ENCODE results near the gene LCN12.

- TF ChIP-seq POLR2A (IDR thresholded peaks at IDR 0.05) (no peak), CTCF (IDR thresholded peaks at IDR 0.05) (no peak)
Measured at GRCh38 chr9:136951541-136952320, at the start of gene LCN12.

Measured in heart left ventricle (tissue), 13 donors.